Activated CD8-positive, alpha-beta memory T cell treated with anti-CD3 and anti-CD28 coated beads, Interleukin-2, amount 10 ng/mL, durations not matched to agents 7 days and 5 days (primary cell): Measurements from ENCODE around the gene C5AR2. TPM values are rescaled to one million over a fixed set of nuclear protein-coding genes. Genes with fewer than 3 reads are reported as not detected.
A peak's percentile ranks its signal among the peaks of the same experiment; 100 is the strongest.
"Not testable (repeated sequence)": the region's sequence is repeated elsewhere in the genome, so short reads cannot be mapped to it uniquely, and the experiment has no call there.

Experiments used
- ATAC-seq: fragments of 150-1000 bp; cut with Tn5 transposase; one replicate; pipeline ENCODE4 v1.10.0; 2021; ENCODE audit warnings: moderate library complexity
- CTCF ChIA-PET: fragments of 350-600 bp; sonication (Branson Sonifier 250); formaldehyde crosslinking; loops from one replicate; lab custom pipeline; 2021; ENCODE audit warnings: antibody characterized with exemption; lab: Charles Lee
- DNase-seq: peaks from one replicate; pipeline ENCODE4 v3.0.0-alpha.2; 2020
- H3K27ac Mint-ChIP-seq: one replicate; pipeline ENCODE4 v1.8.0; 2021; ENCODE audit warnings: mild to moderate bottlenecking, mixed read lengths
- H3K27me3 Mint-ChIP-seq: one replicate; pipeline ENCODE4 v1.8.0; 2021; ENCODE audit warnings: mixed read lengths
- H3K36me3 Mint-ChIP-seq: one replicate; pipeline ENCODE4 v1.8.0; 2021; ENCODE audit warnings: mild to moderate bottlenecking, mixed read lengths
- H3K4me1 Mint-ChIP-seq: one replicate; pipeline ENCODE4 v1.8.0; 2021; ENCODE audit warnings: mixed read lengths
- H3K4me3 Mint-ChIP-seq: one replicate; pipeline ENCODE4 v1.8.0; 2021; ENCODE audit warnings: mild to moderate bottlenecking, moderate library complexity, mixed read lengths
- H3K9me3 Mint-ChIP-seq: one replicate; pipeline ENCODE4 v1.8.0; 2022; ENCODE audit warnings: low read depth, mixed read lengths
- total RNA-seq, 2 experiments: library from RNA; stranded (reverse); gene quantifications; one replicate each; pipeline ENCODE4 v1.2.3, GENCODE V29; 2021

Gene C5AR2
- total RNA-seq, 2 experiments from 2014 or later = 0.07 to 0.29 TPM

GRCh38 chr19:47336765-47337718 is 5.1 kb downstream of the C5AR2 start:
- H3K27ac Mint-ChIP-seq = peak overlapping the region; percentile 51
- peak; percentile 50 for DNase-seq
- not testable (repeated sequence) for H3K27me3 Mint-ChIP-seq, H3K4me3 Mint-ChIP-seq, ATAC-seq, H3K4me1 Mint-ChIP-seq, H3K36me3 Mint-ChIP-seq, H3K9me3 Mint-ChIP-seq
- CTCF ChIA-PET = interaction anchor here (1.5 to 3.1 kb wide), 3 partner anchors 12 to 32 kb away, joined by 5 to 18 read pairs (median 6); partner anchors contain the start of gene DHX34

GRCh38 chr19:47339196-47339880 is 7.4 kb downstream of the C5AR2 start:
- Mint-ChIP-seq H3K36me3 (no peaks in the 10 kb centered on the region), H3K4me1 (peaks cover 10% of the 10 kb centered on the region), H3K27ac (no peak overlapping the region), H3K9me3 (no peaks in the 10 kb centered on the region), H3K4me3 (no peak overlapping the region), H3K27me3 (no peaks in the 10 kb centered on the region)
- ATAC-seq (no peak), DNase-seq (no peak)
- CTCF ChIA-PET = interaction anchor here (2.5 kb wide), 1 partner anchor 10 kb away, joined by 11 read pairs; the partner anchor contains the start of gene DHX34

GRCh38 chr19:47340477-47341208 is 8.7 kb downstream of the C5AR2 start:
- ATAC-seq = no peak
- CTCF ChIA-PET = interaction anchor here (1.1 to 2.5 kb wide), 2 partner anchors 8 to 51 kb away, joined by 3 to 11 read pairs; partner anchors contain the start of gene DHX34

GRCh38 chr19:47341734-47342133 is 9.8 kb downstream of the C5AR2 start:
- DNase-seq = no peak
- CTCF ChIA-PET = interaction anchor here (1.1 kb wide), 1 partner anchor 50 kb away, joined by 3 read pairs; no protein-coding TSS in a partner anchor
- no peaks in the 10 kb centered on the region for H3K27me3 Mint-ChIP-seq
- no peaks in the 10 kb centered on the region for H3K9me3 Mint-ChIP-seq
- no peak for ATAC-seq
- H3K27ac Mint-ChIP-seq = no peak overlapping the region
- H3K36me3 Mint-ChIP-seq = no peaks in the 10 kb centered on the region
- no peak overlapping the region for H3K4me3 Mint-ChIP-seq
- peaks cover 1% of the 10 kb centered on the region for H3K4me1 Mint-ChIP-seq

More at GRCh38 chr19:47340477-47341208, 8.7 kb downstream of the C5AR2 start:
- no peaks in the 10 kb centered on the region for H3K9me3 Mint-ChIP-seq
- DNase-seq = no peak
- no peaks in the 10 kb centered on the region for H3K27me3 Mint-ChIP-seq
- H3K4me3 Mint-ChIP-seq = no peak overlapping the region
- no peaks in the 10 kb centered on the region for H3K36me3 Mint-ChIP-seq
- no peak overlapping the region for H3K27ac Mint-ChIP-seq
- peaks cover 10% of the 10 kb centered on the region for H3K4me1 Mint-ChIP-seq

- H3K9me3 Mint-ChIP-seq = no peaks in the 10 kb centered on the region
- H3K36me3 Mint-ChIP-seq = no peaks in the 10 kb centered on the region
- DNase-seq (no peak), ATAC-seq (no peak)
- H3K4me1 Mint-ChIP-seq = no peaks in the 10 kb centered on the region
- no peak overlapping the region for H3K27ac Mint-ChIP-seq
- no peak overlapping the region for H3K4me3 Mint-ChIP-seq
- no peaks in the 10 kb centered on the region for H3K27me3 Mint-ChIP-seq
- CTCF ChIA-PET = interaction anchor here (1.3 to 1.6 kb wide), 2 partner anchors 38 to 47 kb away, joined by 3 to 4 read pairs; no protein-coding TSS in a partner anchor
Observed at GRCh38 chr19:47343194-47343802, 11.3 kb downstream of the C5AR2 start.

- Mint-ChIP-seq H3K9me3 (no peaks in the 10 kb centered on the region), H3K27ac (no peak overlapping the region), H3K27me3 (no peaks in the 10 kb centered on the region), H3K36me3 (peaks cover under 1% of the 10 kb centered on the region), H3K4me3 (no peak overlapping the region), H3K4me1 (peaks cover 9% of the 10 kb centered on the region)
- DNase-seq (no peak), ATAC-seq (no peak)
- CTCF ChIA-PET = interaction anchor here (1.3 to 1.4 kb wide), 2 partner anchors 39 to 213 kb away, joined by 3 to 4 read pairs; no protein-coding TSS in a partner anchor
Observed at GRCh38 chr19:47344425-47344824, 12.4 kb downstream of the C5AR2 start.

- not testable (repeated sequence) for DNase-seq, H3K4me3 Mint-ChIP-seq, H3K36me3 Mint-ChIP-seq, H3K27me3 Mint-ChIP-seq, H3K9me3 Mint-ChIP-seq, H3K27ac Mint-ChIP-seq, ATAC-seq
- peaks cover 22% of the 10 kb centered on the region for H3K4me1 Mint-ChIP-seq
- CTCF ChIA-PET = interaction anchor here (1.3 kb wide), 1 partner anchor 45 kb away, joined by 3 read pairs; no protein-coding TSS in a partner anchor
Observed at GRCh38 chr19:47346024-47346423, 14.0 kb downstream of the C5AR2 start.

GRCh38 chr19:47348819-47349795 is 17.1 kb downstream of the C5AR2 start, which contains the start of gene DHX34:
Gene DHX34, plus strand, starts transcription at chr19:47349315. Its CDS starts 3,716 bp downstream, at chr19:47353031.
- peaks cover 33% of the 10 kb centered on the region for H3K4me1 Mint-ChIP-seq
- peaks cover 22% of the 10 kb centered on the region for H3K36me3 Mint-ChIP-seq
- H3K27me3 Mint-ChIP-seq = no peaks in the 10 kb centered on the region
- peak within 1 kb of the TSS; percentile 94 for H3K4me3 Mint-ChIP-seq
- DNase-seq (peak; percentile 99), ATAC-seq (peak; percentile 99)
- CTCF ChIA-PET = interaction anchor here (0.6 to 3.3 kb wide), 54 partner anchors 9 to 504 kb away, joined by 3 to 28 read pairs (median 4); partner anchors contain the start of genes INAFM1 and KPTN
- no peaks in the 10 kb centered on the region for H3K9me3 Mint-ChIP-seq
- H3K27ac Mint-ChIP-seq = peak within 1 kb of the TSS; percentile 90

- DNase-seq (no peak), ATAC-seq (no peak)
- Mint-ChIP-seq H3K4me3 (peak overlapping the region; percentile 39), H3K27me3 (no peaks in the 10 kb centered on the region), H3K36me3 (peaks cover 30% of the 10 kb centered on the region), H3K4me1 (peaks cover 33% of the 10 kb centered on the region), H3K27ac (peak overlapping the region; percentile 38), H3K9me3 (no peaks in the 10 kb centered on the region)
- CTCF ChIA-PET = interaction anchor here (1.2 to 3.3 kb wide), 7 partner anchors 7 to 86 kb away, joined by 3 to 28 read pairs (median 4); no protein-coding TSS in a partner anchor
Observed at GRCh38 chr19:47350630-47351029, 18.7 kb downstream of the C5AR2 start.

GRCh38 chr19:47351548-47351947 is 19.6 kb downstream of the C5AR2 start:
- Mint-ChIP-seq H3K9me3 (no peaks in the 10 kb centered on the region), H3K4me3 (no peak overlapping the region), H3K36me3 (peaks cover 37% of the 10 kb centered on the region), H3K27me3 (no peaks in the 10 kb centered on the region), H3K4me1 (peaks cover 35% of the 10 kb centered on the region), H3K27ac (no peak overlapping the region)
- ATAC-seq (no peak), DNase-seq (peak; percentile 45)
- CTCF ChIA-PET = interaction anchor here (1.2 kb wide), 3 partner anchors 45 to 85 kb away, joined by 3 to 4 read pairs (median 3); no protein-coding TSS in a partner anchor

GRCh38 chr19:47352095-47352494 is 20.1 kb downstream of the C5AR2 start:
- Mint-ChIP-seq H3K4me1 (peaks cover 35% of the 10 kb centered on the region), H3K27ac (peak overlapping the region; percentile 54)
- ATAC-seq = no peak

More at GRCh38 chr19:47352095-47352494, 20.1 kb downstream of the C5AR2 start:
- peaks cover 38% of the 10 kb centered on the region for H3K36me3 Mint-ChIP-seq
- CTCF ChIA-PET = interaction anchor here (0.7 to 1.2 kb wide), 3 partner anchors 68 to 85 kb away, joined by 3 read pairs; no protein-coding TSS in a partner anchor
- H3K4me3 Mint-ChIP-seq = no peak overlapping the region
- H3K9me3 Mint-ChIP-seq = no peaks in the 10 kb centered on the region
- H3K27me3 Mint-ChIP-seq = no peaks in the 10 kb centered on the region
- DNase-seq = no peak
